Keratinocyte (primary cell): ENCODE measurements around the gene SCD5.

ENCODE experiments used
- CTCF ChIP-seq, 3 experiments: IDR thresholded peaks in 1 of 3; conservative IDR thresholded peaks in 1 of 3; optimal IDR thresholded peaks in 1 of 3; 2 replicates in 2 of 3; 3 replicates in 1 of 3; pipeline versions ENCODE3 to v1.5.1; 2011; ENCODE audit warnings: low read length in 3 of 3, mild to moderate bottlenecking in 3 of 3, moderate library complexity in 2 of 3, control low read depth in 1 of 3, inconsistent platforms in 1 of 3; ENCODE audit not compliant: insufficient read depth in 2 of 3; ENCODE audit errors: extremely low read depth in 1 of 3
- EZH2 ChIP-seq: IDR thresholded peaks from one replicate; pipeline ENCODE4 v1.6.1; 2012; ENCODE audit warnings: inconsistent platforms, mild to moderate bottlenecking, low read length, moderate library complexity

GRCh38 chr4:82708982-82709381 is 89.6 kb downstream of the SCD5 start:
- TF ChIP-seq CTCF (optimal IDR thresholded peaks at IDR 0.05 in 1 of 3, IDR thresholded peaks at IDR 0.05 in 1 of 3, conservative IDR thresholded peaks at IDR 0.05 in 1 of 3; ENCODE audit: extremely low read depth in 1 of 3, insufficient read depth in 2 of 3, low read length in 3 of 3) (no peak), EZH2 (no peak)
